Left lung (tissue), 10 donors: Measurements from ENCODE around the gene PTPN11. TPM values are rescaled to one million over a fixed set of nuclear protein-coding genes. Genes with fewer than 3 reads are reported as not detected.
"Not testable (repeated sequence)": the region's sequence is repeated elsewhere in the genome, so short reads cannot be mapped to it uniquely, and the experiment has no call there.

ENCODE experiments used
- ATAC-seq: fragments of 200-7000 bp; cut with Tn5 transposase; one replicate; pipeline ENCODE4 v1.9.1; 2020; ENCODE audit warnings: moderate library complexity
- DNase-seq, 4 donors: peaks; one replicate each; pipeline ENCODE4 v3.0.0-alpha.2; 2013 to 2020
- H3K27ac ChIP-seq, 2 donors: fragments of 200-600 bp; sonication (generic) in 1 of 2; one replicate each; pipeline versions ENCODE4 v1.5.0 to v1.8.0; 2020 to 2021
- H3K27me3 ChIP-seq, 2 donors: fragments of 200-600 bp; sonication (generic) in 1 of 2; one replicate each; pipeline versions ENCODE4 v1.5.0 to v1.8.0; 2020 to 2021
- H3K36me3 ChIP-seq, 2 donors: fragments of 200-600 bp; sonication (generic) in 1 of 2; one replicate each; pipeline versions ENCODE4 v1.5.0 to v1.8.0; 2020 to 2021
- H3K4me1 ChIP-seq, 2 donors: fragments of 200-600 bp; one replicate each; pipeline ENCODE4 v1.8.0; 2021
- H3K4me3 ChIP-seq, 2 donors: fragments of 200-600 bp; sonication (generic) in 1 of 2; one replicate each; pipeline versions ENCODE4 v1.5.0 to v1.8.0; 2020 to 2021; ENCODE audit warnings: mild to moderate bottlenecking in 1 of 2
- H3K9me3 ChIP-seq, 2 donors: fragments of 200-600 bp; sonication (generic) in 1 of 2; one replicate each; pipeline versions ENCODE4 v1.5.0 to v1.8.0; 2020 to 2021
- intact Hi-C, 2 donors: fragments of 100-400 bp; cut with DNase I; formaldehyde crosslinking; loops; one replicate each; pipeline versions ENCODE4 v1.11.2 to v1.14.2; 2022
- polyA plus RNA-seq, 6 donors: library from polyadenylated mRNA; unstranded; fragments of 120-200 nt; gene quantifications; one replicate each; pipeline ENCODE4 v1.2.1, GENCODE V29; 2013; ENCODE audit not compliant: insufficient read length in 6 of 6
- total RNA-seq, 2 donors: library from RNA; stranded (reverse); fragmentation: NEBNext Ultra II Directional; extraction: Animal tissue kit (Norgen Biotek cat#: 25700); gene quantifications; one replicate each; pipeline ENCODE4 v1.2.1, GENCODE V29; 2021
- TF ChIP-seq, protein P1 (sequence below), 2 donors: fragments of 200-600 bp; sonication (generic) in 1 of 2; IDR thresholded peaks; one replicate each; pipeline versions ENCODE4 v1.5.0 to v1.8.0; 2021; ENCODE audit warnings: antibody characterized with exemption in 2 of 2
- donor health status: DM: no; HTN: yes; CAD: no.
- donor health status: DM: no; HTN: no; CAD: no.

Gene PTPN11
- total and polyA plus RNA-seq, 8 donors = 56.5 to 118 (median 64.4) TPM

DNA sequence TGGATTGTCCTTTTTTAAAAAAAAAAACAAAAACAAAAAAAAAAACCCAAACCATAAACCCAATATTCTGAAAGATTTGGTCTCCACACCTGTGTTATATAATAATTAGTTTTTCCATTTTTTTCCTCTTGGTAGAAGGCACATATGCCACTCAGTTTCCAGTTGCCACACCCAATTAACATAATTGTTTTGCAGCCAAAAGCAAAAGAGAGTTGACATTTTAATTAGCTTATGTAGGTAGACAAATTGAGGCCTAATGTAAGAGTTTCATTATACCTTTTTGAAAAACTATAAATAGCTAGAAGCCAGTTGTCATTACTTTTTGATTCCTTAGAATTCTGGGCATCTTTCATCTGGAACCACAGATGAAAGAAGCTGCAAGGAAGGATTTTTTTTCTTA is 21.0 kb downstream of the PTPN11 start:
- no peaks in the 10 kb centered on the region for H3K36me3 ChIP-seq

DNA sequence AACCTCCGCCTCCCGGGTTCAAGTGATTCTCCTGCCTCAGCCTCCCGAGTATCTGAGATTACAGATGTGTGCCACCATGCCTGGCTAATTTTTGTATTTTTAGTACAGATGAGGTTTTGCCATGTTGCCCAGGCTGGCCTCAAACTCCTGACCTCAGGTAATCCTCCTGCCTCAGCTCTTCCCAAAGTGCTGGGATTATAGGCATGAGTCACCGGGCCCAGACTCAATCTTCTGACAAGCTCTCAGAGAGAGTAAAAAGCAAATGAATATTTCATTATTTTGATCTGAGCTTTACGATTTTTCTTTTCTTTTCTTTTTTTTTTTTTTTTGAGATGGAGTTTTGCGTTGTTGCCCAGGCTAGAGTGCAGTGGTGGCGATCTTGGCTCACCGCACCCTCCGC is 21.9 kb downstream of the PTPN11 start:
- intact Hi-C loops, H3K9me3 ChIP-seq, ATAC-seq, H3K36me3 ChIP-seq, H3K4me3 ChIP-seq, H3K27ac ChIP-seq, H3K27me3 ChIP-seq, H3K4me1 ChIP-seq, DNase-seq: not testable (repeated sequence)

More for the DNA sequence above, 21.0 kb downstream of the PTPN11 start:
- no peaks in the 10 kb centered on the region for H3K27me3 ChIP-seq
- no peak overlapping the region for H3K27ac ChIP-seq
- intact Hi-C loops = no loop called here
- no peak for DNase-seq
- no peak for ATAC-seq
- no peaks in the 10 kb centered on the region for H3K4me1 ChIP-seq
- H3K9me3 ChIP-seq = no peaks in the 10 kb centered on the region
- H3K4me3 ChIP-seq = no peak overlapping the region
- TF ChIP-seq, protein P1, sequence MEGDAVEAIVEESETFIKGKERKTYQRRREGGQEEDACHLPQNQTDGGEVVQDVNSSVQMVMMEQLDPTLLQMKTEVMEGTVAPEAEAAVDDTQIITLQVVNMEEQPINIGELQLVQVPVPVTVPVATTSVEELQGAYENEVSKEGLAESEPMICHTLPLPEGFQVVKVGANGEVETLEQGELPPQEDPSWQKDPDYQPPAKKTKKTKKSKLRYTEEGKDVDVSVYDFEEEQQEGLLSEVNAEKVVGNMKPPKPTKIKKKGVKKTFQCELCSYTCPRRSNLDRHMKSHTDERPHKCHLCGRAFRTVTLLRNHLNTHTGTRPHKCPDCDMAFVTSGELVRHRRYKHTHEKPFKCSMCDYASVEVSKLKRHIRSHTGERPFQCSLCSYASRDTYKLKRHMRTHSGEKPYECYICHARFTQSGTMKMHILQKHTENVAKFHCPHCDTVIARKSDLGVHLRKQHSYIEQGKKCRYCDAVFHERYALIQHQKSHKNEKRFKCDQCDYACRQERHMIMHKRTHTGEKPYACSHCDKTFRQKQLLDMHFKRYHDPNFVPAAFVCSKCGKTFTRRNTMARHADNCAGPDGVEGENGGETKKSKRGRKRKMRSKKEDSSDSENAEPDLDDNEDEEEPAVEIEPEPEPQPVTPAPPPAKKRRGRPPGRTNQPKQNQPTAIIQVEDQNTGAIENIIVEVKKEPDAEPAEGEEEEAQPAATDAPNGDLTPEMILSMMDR (IDR thresholded peaks at IDR 0.05) = no peak

DNA sequence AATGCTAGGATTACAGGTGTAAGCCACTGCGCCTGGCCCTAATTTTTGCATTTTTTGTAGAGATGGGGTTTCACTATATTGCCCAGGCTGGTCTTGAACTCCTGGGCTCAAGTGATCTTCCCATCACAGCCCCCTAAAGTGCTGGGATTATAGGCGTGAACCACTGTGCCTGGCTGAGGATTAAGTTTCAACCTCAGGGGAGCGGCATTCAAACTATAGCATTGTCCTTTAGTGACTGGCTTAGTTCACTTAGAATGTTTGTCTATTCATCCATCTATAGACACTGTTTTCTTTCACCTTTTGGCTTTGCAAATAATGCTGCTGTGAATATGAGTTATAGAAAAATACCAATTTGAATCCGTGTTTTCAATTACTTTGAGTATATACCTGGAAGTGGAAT is 25.2 kb downstream of the PTPN11 start:
- TF ChIP-seq, protein P1 (IDR thresholded peaks at IDR 0.05) = no peak
- Histone ChIP-seq H3K27me3 (no peaks in the 10 kb centered on the region), H3K4me1 (peaks cover 0 to 5% of the 10 kb centered on the region in 2 donors), H3K27ac (no peak overlapping the region), H3K9me3 (no peaks in the 10 kb centered on the region), H3K36me3 (peaks cover 0 to 28% of the 10 kb centered on the region in 2 donors), H3K4me3 (no peak overlapping the region)
- DNase-seq = no peak
- intact Hi-C loops = no loop called here
- no peak for ATAC-seq

DNA sequence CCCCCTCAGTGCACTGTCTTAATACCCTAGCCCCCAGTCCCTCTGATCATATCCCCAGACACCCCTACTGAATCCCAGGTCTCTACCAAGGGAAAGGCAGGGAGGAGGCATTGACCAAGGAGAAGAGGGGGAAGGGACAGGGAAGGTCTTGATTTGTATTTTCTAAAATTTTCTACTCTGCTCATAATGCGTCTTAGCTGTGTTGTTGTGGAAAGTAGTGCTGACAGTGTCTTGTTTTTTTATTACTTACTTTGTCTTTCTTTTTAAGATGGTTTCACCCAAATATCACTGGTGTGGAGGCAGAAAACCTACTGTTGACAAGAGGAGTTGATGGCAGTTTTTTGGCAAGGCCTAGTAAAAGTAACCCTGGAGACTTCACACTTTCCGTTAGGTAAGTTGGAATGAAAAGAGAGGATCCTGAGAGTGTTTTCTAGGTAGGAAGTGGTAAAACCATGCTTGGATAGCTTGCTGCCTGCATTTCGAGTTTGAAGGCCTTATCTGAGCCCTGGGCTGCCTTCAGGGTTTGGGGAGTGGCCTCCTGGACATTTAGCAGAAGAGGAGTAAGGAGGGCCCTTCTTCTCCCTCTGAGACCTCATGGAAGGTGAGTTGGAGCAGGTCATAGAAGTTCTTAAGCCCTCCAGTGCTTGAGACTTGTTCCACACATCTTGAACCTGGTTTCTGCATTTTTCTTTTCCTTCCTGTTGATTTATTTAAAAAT is 27.4 kb downstream of the PTPN11 start:
- intact Hi-C loops = no loop called here
- TF ChIP-seq, protein P1 (IDR thresholded peaks at IDR 0.05) = no peak
- H3K4me1 ChIP-seq = peaks cover 0 to 5% of the 10 kb centered on the region in 2 donors

DNA sequence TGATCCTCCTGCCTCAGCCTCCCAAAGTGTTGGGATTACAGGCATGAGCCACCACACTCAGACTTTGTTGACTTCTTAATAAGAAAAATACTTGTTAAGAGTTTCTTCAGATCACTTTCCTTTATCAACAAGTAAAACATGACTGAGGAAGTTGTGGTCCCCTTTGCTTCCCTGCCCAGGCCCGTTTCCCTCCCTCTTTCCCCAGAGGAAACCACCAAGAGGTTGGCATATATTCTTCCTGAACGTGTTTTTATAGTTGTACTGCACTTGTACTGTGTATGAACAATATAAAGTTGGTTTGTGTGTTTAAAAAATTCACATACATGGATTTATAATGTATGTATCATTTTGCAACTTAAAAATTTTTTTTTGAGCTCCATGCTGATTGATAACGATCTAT is 28.4 kb downstream of the PTPN11 start:
- TF ChIP-seq, protein P1 (IDR thresholded peaks at IDR 0.05) = no peak
- Histone ChIP-seq H3K27ac (no peak overlapping the region), H3K4me3 (no peak overlapping the region), H3K4me1 (peaks cover 0 to 5% of the 10 kb centered on the region in 2 donors), H3K27me3 (no peaks in the 10 kb centered on the region), H3K36me3 (peaks cover 0 to 60% of the 10 kb centered on the region in 2 donors), H3K9me3 (no peaks in the 10 kb centered on the region)
- ATAC-seq (no peak), DNase-seq (no peak)
- intact Hi-C loops = no loop called here

More for the DNA sequence above, 27.4 kb downstream of the PTPN11 start:
- ATAC-seq (no peak), DNase-seq (no peak)
- Histone ChIP-seq H3K27ac (no peak overlapping the region), H3K36me3 (peaks cover 0 to 50% of the 10 kb centered on the region in 2 donors), H3K9me3 (no peaks in the 10 kb centered on the region), H3K4me3 (no peak overlapping the region), H3K27me3 (no peaks in the 10 kb centered on the region)

DNA sequence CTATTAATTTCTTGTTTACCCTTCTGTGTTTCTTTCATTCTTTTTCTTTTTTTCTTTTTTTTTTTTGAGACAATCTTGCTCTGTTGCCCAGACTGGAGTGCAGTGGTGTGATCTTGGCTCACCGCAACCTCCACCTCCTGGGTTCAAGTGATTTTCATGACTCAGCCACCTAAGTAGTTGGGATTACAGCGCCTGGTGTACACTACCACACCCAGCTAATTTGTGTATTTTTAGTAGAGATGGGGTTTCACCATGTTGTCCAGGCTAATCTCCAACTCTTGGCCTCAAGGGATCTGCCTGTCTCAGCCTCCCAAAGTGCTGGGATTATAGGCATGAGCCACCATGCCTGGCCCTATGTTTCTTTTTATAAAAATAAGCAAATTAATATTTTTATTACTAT is 29.4 kb downstream of the PTPN11 start:
- DNase-seq, H3K9me3 ChIP-seq, intact Hi-C loops, H3K4me1 ChIP-seq, H3K27ac ChIP-seq, H3K27me3 ChIP-seq, H3K4me3 ChIP-seq: not testable (repeated sequence)
- peak; percentile 89 for ATAC-seq
- peaks cover 0 to 70% of the 10 kb centered on the region in 2 donors for H3K36me3 ChIP-seq
